ENCODE results near the gene PHRF1.
A peak's percentile ranks its signal among the peaks of the same experiment; 100 is the strongest.

Gene PHRF1

DNA sequence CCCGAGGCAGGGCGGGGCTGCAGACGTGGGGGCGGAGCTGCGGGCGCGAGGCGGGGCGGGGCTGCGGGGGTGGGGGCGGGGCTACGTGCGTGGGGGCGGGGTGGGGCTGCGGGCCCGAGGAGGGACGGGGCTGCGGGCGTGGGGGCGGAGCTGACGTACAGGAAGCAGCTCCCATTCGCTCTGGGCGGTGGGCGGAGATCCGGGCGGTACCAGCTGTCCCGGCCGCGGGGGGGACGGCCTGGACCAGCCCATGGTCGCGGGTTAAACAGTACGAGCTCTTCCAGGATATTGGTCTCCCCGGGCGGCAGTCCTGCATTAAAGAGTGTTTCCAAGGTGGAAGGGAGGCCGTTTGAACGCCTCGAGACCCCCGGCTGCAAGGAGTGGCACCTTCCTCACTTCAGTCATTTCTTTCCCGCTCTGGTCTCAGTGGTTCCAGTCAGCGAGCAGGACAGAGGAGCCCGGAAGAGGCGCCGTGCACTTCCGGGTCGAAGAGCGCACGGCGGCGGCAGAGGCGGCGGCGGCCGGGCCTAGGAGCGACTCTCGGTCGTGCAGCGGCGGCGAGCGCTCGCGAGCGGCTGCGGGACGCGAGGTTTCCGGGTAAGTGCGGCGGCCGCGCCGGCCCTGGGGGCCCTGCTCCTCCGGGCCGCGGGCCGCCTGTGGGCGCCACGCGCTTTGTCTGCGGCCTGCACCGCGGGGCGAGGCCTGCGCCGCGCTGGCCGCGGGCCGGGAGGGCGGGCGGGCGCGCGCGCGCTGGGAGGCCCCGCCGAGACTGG lies at the start of gene PHRF1:
PHRF1 (plus strand) TSS at position 475 of the 773 bp plus-strand sequence. CDS start 5,043 bp downstream, outside the sequence.
- peak; percentile 98 for DNase-seq (ENCODE audit: low spot score)

DNA sequence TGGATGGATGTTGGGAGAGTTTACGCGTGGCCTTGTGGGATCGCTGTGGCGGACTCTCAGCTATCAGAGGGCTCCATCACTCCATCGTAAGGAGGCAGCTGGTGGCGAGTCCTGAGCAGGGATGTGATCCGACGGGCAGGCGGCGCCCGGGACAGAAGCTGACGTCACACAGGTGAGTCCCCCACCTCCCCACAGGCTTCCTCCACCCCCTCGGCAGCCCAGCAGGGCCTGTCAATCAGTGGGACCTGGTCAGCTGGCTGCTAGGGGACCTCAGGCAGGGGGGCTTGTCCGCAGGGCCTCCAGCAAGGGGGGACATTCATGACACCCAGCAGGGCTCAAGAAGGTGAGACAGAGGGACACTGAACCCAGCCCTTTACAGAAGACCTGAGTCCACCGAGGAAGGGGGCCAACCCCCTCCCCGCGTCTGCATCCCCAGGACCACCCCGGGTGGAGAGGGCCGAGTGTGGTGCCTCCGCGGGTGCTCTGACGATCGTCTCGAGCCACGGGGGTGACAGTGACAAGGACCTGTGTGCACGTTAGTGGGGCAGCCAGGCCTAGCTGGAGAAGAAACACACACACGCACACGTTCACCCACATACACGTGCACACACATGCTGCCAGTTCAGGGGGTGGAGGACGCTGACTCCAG lies 48.0 kb upstream of the PHRF1 start:
- DNase-seq (ENCODE audit: low spot score) = no peak

DNA sequence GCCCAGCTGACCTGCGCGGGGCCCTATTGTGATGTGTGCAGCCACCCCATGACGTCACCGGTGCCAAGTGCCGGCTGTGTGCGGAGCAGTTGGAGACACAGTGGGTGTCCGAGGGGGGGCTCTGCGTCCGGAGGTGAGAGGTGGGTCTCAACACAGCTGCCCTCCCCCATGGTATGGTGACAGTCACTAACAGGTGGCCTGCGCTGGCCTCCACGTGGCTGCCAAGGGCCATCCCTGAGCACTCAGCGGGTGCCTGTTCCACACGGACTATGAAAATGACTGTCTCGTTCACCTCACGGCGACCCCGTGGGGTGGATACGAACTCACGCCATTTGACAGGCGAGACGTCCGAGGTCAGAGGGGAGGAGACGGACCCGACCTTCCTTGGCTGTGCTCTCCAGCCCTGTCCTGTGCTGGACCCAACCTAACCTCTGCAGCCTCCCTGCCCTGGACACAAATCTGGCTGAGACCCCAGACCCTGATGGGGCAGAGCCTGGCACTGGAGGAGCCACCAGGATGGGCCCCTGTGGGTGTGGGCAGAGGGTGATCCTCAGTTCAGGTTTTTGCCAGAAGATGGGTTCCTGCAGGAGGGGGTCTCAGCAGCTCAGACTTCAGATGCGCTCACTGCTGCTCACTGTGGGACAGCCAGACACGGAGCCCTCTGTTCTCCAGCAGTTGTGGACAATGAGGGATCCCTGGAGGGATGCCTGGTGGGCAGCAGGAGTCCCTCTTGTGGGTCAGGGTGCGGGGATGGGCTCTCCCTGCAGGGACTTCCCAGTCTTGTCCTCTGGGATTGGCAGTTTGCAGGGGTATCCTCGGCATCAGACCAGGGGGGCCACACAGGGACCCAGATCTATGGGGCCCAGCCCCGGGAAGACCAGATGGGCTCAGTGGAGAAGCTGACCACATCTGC lies 47.2 kb upstream of the PHRF1 start:
- DNase-seq (ENCODE audit: low spot score) = no peak

- no peak for DNase-seq (ENCODE audit: low spot score)
Observed at GRCh38 chr11:529728-530411, 46.4 kb upstream of the PHRF1 start.

DNA sequence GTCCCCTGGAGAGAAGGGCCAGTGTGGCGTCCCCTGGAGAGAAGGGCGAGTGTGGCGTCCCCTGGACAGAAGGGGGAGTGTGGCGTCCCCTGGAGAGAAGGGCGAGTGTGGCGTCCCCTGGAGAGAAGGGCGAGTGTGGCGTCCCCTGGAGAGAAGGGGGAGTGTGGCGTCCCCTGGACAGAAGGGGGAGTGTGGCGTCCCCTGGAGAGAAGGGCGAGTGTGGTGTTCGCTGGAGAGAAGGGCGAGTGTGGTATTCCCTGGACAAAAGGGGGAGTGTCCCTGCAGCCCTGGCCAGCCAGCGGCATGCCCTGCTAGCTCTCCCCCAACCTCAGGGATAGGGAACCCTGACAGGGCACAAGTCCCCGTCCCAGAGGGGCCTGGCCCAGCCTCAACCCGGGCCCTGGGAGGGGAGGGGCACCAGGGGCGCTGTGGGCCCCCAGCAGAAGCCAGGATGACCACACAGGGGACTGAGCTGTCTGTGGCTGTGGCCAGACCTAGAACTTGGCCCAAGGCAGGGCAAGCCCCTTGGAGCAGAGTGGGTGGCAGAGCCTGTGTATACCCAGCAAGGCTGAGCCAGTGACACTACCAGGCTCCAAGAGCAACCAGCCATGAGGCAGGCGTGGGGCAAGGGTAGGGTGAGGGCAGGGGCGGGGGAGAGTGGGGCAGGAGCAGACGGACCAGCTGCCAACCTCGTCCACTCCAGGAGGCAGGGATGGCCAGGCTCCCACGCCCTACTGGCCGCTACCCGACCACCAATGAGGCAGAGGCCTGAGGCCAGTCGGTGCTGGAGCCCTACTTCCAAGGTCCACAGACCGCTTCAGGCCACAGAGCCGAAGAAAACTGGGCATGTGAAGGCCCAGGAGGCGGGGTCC lies 45.1 kb upstream of the PHRF1 start:
- no peak for DNase-seq (ENCODE audit: low spot score)

- DNase-seq (ENCODE audit: low spot score) = no peak
Observed at GRCh38 chr11:531919-532526, 44.2 kb upstream of the PHRF1 start.

- no peak for DNase-seq (ENCODE audit: low spot score)
Observed at GRCh38 chr11:532527-532985, 43.7 kb upstream of the PHRF1 start.

- no peak for DNase-seq (ENCODE audit: low spot score)
Observed at GRCh38 chr11:532986-533585, 43.2 kb upstream of the PHRF1 start.

- no peak for DNase-seq (ENCODE audit: low spot score)
Observed at GRCh38 chr11:533586-534395, 42.5 kb upstream of the PHRF1 start.

GRCh38 chr11:534396-535209 lies 41.7 kb upstream of the PHRF1 start:
- no peak for DNase-seq (ENCODE audit: low spot score)

GRCh38 chr11:535210-535518 lies 41.1 kb upstream of the PHRF1 start:
- DNase-seq (ENCODE audit: low spot score) = no peak

DNA sequence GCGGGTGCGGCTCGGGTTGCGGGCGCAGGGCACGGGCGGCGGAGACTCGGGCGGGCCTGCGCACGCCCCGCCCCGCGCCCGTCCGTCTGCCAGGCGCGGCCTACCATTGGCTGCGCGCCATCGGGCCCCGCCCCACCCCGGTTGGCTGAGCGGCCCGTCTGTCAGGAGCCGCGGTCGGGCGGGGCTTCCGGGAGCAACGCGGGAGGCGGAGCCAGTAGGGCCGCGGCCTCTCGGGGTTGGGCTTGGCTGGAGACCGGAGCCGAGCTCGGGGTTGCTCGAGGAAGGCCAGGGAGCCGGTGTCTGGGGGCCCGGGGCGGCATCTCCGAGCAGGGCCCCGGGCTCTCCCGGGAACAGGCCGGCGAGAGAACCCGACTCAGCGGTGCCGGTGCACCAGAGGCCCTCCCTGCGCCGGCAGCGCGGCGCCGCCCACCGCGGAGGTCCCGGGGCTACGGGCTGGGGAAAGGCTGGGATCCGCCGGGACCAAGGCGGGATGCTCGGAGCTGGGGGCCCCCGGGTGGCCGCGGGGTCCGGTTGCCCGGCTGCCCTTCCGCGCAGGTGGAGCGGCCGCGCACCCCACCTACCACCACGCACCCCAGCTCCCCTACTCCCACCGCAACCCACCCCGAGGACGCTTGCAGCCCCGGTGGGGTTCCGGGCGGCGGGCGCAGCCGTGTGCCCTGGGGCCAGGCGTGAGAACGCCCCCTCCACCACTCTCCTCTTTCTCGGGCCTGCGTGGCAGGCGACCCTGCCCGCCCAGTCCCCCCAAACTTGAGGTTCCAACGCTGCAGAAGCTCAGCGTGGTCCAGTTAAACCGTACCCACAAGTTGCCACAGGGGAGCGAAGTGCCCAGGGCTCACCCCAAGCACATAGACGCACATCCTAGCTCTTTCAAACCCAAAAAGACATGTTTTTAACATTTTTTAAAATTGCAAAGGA lies 40.5 kb upstream of the PHRF1 start, which contains the start of gene HRAS:
HRAS (minus strand) TSS at position 58 of the 936 bp plus-strand sequence.
- DNase-seq (ENCODE audit: low spot score) = peak; percentile 99

DNA sequence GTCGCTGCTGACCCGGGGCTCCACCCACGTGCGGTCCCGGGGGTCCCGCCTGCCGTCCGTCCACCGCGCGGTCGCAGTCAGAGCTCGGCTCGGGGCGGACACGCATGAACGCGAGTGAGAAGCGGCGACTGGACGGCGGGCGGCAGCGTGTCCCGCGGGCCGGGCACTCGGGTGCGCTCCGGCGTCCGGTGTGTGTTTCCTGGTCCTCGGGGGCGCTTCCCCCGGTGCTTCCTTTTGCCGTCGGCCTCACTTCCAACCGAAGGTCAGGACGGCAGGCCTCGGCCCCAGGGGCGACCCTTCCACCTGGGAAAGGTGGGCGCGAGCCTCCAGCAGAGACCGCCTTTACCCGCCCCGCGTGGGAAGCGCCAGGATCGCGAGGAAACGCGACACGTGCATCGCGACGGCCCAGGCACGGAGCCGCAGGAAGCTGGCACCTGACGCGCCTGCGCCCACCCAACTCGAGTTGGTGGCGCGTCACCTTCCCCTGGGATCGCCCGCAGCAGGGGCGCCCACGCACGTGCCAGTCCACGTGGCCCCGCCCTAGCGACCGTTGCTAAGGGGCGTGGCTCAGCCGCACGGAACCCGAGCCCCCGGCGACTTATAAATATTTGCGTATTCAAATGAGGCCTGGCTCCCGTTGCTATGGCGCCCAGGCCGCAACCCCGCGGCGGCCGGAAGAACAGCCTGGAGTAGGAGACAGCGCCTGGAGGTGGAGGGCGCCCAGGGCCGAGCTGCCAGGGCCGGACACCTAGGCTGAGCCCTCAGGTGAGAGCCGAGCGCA lies 39.2 kb upstream of the PHRF1 start, which contains the start of gene LRRC56:
LRRC56 (plus strand) TSS at position 687 of the 781 bp plus-strand sequence. CDS start 3,158 bp downstream, outside the sequence.
- DNase-seq (ENCODE audit: low spot score) = peak; percentile 97

- DNase-seq (ENCODE audit: low spot score) = no peak
Observed at GRCh38 chr11:537622-538430, 38.4 kb upstream of the PHRF1 start.

DNA sequence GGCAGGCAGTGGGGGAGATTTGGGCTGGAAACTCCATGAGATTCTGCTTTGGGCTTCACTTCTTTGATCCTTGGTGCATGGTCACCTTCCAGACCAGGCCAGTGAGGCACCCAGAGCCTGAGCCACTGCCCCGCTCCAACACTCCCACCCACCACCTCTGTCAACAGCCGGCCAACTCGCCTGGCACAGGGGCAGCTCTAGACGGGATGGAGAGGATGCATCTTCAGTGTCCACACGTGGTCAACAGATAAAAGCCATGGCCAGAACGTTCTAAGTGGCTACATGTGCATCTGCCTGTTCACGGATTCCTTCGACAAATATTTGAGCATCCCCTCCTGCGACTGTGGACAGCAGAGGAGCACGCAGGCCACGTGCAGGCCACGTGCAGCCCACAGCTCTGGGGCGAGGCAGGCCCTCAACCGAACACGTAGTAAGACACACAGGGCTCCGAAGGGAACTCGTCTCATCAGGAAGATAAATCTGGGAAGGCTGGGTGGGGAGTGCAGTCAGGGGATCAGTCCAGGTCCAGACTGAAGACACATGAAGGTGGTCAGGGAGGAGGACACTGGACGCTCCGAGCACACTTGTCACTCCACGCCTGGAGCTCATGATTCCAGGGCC lies 37.7 kb upstream of the PHRF1 start:
- no peak for DNase-seq (ENCODE audit: low spot score)

All from HuH-7.5 (cell line).